ENCODE data around the gene PPP6C.
"Not testable (repeated sequence)": the region's sequence is repeated elsewhere in the genome, so short reads cannot be mapped to it uniquely, and the experiment has no call there.

PPP6C gene

DNA sequence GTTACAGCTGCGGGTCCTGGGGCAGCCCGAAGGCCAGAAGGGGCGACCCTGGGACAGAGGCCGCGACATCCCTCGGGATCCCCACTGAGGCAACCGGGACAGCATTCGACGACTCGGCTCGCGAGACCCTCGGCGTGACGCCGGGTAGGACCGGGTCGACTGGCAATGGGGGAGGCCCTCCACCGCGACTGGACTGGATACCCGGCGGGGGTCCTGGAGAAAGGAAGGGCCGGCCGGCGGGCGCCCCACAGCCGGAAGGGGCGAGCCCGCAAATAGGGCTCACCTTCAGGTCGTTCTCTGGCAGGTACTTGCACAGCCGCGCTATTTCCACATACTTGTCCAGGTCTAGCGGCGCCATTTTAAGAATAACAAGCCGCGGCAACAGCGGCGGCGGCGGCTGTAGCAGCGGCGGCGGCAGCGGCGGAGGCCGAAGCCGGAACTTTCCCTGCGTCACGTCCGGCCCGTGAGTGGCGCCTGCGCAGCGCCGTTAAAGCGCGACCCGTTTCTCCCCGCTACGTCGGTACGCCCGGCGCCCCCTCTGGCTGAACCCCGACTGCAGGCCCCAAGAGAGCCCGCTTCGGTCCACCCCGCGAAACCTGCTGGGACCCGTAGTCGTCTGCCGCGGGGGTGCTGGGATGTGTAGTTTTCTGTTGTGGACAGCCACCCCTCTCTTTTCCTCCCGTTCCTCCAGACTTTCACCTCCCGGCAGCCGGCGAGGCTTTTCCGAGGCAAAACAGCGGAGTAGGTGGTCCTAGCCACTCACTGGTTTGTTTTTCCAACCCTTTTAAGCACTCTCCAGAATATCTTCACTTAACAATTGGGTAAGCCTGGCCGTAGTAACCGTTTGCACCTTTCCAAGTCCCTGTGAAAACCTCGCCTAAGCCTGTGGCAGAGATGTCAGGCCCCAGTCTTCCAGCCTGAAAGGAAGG lies at the start of gene PPP6C:
Gene PPP6C (minus strand): TSS at position 443 of the 929 bp plus-strand sequence. CDS start 85 bp downstream, at position 358.
- peak; percentile 75 for DNase-seq

DNA sequence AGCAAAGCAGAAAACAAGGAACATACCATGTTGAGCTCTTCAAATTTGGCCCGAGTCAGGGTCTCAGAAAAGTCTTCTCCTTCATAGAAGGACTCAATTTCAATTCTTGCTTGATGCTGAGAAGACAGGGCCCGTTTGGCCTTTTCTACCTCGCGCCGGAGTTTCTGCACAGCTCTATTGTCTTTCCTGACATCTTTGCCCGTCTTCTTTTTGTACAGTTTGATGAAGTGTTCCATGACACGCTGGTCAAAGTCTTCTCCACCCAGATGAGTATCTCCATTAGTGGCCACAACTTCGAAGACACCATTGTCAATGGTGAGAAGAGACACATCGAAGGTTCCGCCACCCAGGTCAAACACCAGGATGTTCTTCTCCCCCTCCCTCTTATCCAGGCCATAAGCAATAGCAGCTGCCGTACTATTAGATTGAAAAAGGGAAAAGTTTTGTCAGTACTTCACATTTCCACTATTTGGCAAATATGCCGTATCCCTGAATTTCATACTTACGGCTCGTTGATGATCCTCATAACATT lies 49.4 kb upstream of the PPP6C start:
- DNase-seq, result no peak

DNA sequence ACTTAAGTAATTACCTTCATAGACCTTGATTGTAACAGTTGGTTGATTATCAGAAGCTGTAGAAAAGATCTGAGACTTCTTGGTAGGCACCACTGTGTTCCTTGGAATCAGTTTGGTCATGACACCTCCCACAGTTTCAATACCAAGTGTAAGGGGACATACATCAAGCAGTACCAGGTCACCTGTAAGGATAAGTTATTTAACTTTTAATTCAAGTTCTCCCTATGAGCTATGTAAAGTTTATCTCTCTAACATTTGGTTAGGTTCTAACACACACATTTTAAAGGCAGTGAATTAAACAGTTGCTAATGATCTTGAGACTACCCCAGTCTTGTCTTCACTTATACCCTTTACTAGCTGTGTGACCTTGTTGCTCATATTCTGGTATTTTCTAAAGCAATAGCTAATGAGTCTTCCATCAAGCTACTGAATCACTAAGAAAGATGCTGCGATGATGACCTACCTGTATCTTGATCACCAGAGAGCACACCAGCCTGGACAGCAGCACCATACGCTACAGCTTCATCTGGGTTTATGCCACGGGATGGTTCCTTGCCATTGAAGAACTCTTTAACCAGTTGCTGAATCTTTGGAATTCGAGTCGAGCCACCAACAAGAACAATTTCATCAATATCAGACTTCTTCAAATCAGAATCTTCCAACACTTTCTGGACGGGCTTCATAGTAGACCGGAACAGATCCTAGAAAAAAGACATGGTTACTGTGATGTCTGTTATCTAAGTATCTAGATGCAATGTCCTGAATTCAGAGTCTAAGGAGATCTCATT lies 48.7 kb upstream of the PPP6C start:
- no peak for DNase-seq

DNA sequence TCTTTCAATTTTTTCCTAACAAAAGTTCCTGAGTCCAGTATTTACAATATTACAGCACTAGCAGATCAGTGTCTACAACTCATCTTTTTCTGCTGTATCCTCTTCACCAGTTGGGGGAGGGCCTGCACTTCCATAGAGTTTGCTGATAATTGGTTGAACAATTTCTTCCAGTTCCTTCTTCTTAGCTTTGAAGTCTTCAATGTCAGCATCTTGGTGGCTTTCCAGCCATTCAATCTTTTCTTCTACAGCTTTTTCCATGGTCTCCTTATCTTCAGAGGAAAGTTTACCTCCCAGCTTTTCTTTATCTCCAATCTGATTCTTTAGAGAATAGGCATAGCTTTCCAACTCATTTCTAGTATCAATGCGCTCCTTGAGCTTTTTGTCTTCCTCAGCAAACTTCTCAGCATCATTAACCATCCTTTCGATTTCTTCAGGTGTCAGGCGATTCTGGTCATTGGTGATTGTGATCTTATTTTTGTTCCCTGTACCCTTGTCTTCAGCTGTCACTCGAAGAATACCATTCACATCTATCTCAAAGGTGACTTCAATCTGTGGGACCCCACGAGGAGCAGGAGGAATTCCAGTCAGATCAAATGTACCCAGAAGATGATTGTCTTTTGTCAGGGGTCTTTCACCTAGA lies 47.0 kb upstream of the PPP6C start:
- DNase-seq, result not testable (repeated sequence)

DNA sequence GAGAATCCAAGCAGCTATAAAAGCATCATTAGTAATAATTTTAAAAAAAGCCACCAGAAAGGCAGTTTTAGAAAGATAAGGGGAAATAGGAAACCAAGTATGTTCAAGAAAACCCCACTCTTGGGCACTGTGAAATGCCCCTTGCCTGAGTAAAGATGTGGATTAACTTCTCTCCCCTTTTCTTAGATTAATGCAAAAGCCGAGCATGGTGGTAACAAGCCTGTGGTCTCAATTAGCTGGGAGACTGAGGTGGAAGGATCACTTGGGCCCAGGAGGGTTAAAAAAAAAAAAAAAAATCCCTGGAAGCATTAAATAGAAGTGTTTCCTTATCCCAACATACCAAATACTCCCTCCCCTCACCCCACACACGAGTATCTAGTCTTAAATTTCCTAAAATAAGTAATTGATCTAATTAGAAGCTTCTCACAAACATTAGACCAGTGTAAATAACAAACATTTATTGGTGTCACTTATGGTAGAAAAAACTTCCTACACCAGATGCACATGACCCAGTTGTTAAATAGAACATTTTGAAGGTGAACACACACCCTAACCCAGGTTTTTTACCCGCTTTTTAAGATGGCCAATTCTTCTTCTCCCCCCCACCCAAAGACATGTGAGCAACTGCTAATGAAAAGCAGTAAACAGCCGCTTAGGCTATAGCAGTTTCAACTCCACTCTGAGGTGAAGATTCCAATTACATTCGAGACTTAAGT lies 46.4 kb upstream of the PPP6C start:
- DNase-seq, result no peak

DNA sequence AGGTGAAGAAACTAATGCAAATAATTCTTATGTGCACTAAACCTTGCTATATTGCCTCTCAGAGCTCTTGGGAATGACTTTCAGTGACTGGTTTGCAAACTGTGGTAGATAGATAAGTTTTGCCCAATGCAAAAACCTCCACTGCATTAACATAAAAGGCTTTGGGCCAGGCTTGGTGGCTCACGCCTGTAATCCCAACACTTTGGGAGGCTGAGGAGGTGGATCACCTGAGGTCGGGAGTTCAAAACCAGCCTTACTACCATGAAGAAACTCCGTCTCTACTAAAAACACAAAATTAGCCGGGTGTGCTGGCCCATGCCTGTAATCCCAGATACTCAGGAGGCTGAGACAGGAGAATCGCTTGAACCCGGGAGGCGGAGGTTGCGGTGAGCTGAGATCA lies 44.5 kb upstream of the PPP6C start:
- DNase-seq, result not testable (repeated sequence)

DNA sequence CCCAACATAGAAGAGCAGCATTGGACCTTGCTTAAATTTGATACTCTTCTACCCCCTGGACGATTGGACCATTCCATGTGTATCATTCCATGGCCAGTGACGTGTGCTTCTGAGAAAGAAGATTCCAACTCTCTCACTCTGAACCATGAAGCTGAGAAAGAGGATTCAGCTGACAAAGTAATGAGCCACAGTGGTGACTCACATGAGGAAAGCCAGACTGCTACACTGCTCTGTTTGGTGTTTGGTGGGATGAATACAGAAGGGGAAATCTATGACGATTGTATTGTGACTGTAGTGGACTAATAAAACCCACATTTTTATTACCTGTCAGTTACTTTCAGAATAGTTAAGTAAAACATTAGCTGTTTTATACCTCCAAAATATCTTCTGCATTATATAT lies 44.1 kb upstream of the PPP6C start:
- DNase-seq, result no peak

DNA sequence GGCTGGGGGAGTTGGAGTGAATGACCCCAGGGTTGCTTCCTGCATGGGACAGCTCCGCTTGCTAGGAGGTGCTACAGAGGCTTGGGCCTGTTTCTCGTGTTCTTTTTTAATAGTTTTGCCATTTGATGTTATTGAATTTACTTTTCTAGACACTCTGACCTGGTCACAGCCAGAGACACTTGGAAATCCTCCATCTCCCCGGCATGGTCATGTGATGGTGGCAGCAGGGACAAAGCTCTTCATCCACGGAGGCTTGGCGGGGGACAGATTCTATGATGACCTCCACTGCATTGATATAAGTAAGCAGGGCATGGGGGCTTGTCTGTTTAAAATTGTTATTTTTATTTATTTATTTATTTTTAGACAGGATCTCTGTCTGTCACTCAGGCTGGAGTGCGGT lies 38.2 kb upstream of the PPP6C start:
- no peak for DNase-seq

DNA sequence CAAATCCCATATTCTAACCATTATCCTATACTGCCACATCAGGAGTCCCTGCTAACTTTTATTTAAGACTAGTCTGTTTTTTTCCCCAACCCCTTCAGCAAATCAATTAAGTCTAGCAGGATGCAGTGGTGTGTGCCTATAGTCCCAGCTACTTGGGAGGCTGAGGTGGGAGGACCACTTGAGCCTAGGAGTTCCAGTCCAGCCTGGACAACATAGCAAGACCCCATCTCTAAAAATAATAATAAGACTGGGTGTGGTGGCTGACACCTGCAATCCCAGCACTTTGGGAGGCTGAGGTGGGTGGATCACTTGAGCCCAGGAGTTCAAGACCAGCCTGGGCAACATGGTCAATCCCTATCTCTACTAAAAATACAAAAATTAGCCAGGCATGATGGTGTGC lies 35.3 kb upstream of the PPP6C start:
- not testable (repeated sequence) for DNase-seq

DNA sequence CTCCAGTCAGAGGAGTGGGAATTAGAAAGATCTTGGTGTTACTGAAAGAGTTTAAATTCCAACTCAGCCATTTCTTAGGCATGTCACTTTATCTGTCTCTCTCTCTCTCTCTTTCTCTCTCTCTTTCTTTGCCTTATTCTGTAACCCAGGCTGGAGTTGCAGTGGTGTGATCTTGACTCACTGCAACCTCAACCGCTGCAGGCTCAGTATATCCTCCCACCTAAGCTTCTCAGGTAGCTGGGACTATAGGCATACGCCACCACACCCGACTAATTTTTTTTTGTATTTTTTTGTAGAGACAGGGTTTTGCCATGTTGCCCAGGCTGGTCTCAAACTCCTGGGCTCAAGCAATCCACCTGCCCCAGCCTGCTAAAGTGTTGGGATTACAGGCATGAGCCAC lies 29.0 kb upstream of the PPP6C start:
- no peak for DNase-seq

DNA sequence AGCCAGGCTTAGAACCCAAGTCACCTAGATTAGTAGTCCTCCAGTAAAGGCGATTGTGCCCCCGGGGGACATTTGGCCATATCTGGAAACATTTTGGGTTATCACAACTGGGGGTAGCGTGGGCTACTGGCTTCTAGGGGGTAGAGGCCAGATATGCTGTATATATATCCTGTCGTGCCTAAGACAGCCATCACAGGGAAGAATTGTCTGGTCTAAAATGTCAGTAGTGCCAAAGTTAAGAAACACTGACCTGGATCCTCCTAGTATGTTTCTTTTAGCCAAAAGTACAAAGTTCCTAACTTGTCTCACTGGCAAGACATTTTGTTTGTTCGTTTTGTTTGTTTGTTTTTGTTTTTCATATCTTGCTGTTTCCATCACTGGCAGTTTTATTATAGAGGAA lies 24.6 kb upstream of the PPP6C start:
- DNase-seq, result no peak

DNA sequence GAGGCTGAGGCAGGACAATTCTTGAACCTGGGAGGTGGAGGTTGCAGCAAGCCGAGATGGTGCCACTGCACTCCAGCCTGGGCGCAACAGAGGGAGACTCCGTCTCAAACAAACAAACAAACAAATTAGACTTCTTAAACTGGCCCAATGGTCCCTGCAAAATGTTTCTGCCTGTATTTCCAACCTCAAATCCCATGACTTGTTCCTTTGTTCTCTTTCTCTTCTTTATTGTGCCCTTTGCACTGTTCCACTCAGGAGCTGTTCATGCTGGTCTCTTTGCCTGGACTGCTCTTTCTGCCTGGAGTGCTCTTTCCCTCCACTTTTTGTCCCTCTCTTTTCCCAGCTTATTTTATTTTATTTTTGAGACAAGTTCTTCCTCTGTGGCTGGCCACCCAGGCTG lies 14.9 kb upstream of the PPP6C start:
- DNase-seq, result no peak

DNA sequence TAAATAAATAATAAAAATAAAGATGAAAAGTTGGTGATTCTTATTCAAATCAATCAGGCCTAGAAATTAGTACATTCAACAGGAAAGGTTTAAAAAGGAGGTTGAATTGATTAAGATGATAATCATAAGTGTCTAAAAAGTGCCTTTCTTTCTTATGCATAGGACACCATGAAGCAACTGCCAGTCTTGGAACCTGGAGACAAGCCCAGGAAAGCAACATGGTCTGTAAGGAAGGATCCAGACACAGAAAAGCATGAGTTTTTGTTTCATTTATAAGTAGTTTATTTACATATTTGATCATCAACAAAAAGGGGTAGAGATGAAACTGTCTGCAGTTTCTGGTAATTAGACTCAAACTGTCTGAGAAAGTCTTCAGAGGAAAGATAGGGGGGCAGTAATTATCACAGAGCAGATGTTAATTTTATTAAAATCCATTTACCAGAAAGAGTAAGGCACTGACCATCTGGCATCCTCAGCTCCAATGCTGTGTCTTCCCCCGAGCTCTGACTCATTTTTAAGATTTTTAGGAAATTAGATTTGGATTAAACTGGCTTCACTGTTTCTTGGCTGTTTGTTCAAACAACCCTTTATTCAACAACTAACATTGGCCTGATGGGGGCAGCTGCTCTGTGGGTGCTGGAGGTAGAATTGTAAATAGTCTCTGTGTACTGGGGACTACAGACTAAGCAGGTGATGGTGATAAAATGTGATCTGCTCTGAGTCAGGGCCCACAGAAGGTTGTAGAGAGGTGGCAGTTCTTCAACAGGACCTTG lies 13.4 kb upstream of the PPP6C start:
- DNase-seq, result no peak

DNA sequence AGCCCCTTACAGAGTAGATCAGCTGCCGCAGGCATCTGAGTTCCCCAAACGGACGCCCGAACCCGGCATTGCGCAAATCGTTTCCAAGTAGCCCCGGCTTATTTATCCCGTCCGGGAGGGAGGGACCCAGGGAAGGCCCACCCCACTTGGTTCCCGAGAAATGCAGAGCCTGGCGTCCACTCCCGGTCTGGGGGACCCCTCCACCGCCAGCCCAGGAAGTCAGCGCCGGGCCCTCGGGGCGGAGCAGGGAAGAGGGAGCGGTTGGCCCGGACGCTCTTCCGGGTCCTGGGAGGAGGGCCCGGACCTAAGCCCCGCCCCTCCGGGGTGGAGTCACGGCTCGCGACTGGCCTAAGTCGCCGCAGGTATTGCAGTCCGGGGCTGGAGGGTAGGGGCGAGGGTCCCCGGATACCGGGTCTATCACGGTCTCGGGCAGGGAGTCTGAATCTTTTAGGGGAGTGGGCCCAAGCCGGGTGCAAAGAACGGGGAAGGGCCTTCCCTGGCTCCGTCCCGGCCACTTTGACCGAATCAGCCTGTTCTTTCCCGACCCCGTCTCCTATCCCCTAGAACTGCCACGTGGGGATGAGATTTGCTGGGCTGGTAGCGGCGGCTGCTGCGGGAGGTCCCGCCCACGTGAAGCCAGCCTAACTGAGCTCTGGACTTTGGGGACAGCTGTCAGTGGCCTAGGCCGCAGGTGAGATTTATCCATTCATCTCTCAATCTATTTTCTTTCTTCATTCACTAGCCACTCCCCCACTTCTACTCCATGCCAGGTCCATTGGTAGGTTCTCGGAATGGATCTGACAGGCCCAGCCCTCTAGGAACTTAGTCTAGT lies 10.8 kb upstream of the PPP6C start, which contains the start of gene RABEPK:
Gene RABEPK (plus strand): TSS at position 327 of the 832 bp plus-strand sequence. CDS start 2,472 bp downstream, outside the sequence.
- peak; percentile 38 for DNase-seq

DNA sequence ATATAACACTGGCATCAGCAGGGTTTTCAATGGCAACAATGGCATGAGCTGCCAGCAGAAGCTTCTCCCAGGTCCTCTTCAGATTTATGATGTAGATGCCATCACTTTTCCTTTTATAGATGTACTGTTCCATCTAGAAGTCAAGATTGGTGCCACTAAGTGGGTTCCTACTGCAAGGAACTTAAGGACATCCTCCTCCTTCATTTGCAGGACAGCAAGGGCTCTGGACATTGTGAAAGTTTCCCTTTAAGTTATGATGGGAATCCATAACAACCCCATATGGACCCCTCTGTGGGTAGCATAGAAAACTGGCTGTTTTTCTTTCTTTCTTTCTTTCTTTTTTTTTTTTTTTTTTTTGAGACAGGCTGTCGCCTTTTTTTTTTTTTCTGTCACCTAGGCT lies 6.0 kb upstream of the PPP6C start:
- DNase-seq, result not testable (repeated sequence)

DNA sequence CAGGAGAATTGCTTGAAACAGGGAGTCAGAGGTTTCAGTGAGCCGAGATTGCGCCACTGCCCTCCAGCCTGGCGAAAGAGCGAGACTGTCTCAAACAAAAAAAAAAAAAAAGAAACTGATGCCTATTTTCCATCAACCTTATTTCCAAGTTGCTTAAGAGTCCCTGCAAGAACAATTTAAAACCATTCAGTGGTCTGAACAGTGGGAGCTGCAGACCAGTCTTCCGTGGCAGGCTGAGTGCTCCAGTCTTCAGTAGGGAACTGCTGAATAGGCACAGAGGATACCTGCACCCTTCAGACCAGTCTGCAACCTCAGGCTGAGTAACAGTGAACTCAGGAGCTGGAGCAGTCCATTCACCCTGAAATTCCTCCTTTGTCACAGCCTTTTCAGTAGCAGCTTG lies 4.9 kb upstream of the PPP6C start:
- DNase-seq, result not testable (repeated sequence)

DNA sequence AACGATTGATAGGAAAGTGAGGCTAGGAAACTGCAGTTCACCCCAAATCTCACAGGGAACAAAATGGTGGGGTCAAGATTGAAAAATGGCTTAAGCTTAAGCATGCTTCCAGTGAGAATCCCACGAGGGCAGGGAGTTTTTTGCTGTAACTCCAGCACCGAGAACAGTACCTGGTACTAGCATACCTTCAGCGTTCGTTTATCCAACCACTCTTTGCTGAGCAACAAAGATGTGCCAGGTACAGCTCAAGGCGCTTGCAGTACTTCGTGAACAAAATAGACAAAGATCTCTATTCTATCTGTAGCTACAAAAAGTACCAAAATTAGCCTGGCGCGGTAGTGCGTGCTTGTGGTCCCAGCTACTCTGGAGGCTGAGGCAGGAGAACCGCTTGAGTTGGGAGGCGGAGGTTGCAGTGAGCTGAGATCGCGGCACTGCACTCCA lies 778 bp upstream of the PPP6C start:
- no peak for DNase-seq

DNA sequence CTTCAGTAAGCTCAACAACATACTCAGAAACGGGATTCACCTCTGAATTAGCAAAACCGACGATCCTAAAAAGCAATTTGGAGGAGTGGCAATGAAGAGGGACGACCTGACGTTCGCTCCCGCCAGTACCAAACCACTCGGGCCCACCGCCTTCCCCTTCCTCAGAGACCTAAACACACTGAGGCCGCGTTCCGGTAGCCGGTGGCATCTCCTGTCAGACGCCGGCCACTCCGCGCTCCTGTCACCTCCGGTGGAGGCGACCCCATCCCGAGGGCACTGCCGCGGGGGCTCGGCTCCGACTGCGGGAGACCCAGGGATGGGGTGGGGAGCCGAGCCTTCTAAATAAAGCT lies 617 bp downstream of the PPP6C start:
- DNase-seq, result no peak

DNA sequence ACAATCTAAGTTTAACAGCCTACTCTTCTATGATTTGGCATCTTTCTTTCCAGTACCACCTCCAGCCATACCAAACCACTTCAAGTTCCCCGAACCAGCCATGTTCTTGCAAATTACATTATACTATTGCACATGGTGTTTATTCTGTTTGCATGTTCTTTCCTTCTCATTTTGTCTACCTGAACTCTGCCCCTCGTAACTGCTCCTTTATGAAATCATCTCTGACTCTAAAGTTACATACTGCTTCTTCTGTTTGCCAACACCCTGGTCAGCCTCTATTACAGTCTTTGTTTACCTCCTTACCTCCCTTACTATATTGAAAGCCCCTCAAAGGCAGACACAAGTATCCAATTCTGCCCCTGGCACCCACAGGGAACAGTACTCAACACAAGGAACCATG lies 6.0 kb downstream of the PPP6C start:
- DNase-seq, result no peak

DNA sequence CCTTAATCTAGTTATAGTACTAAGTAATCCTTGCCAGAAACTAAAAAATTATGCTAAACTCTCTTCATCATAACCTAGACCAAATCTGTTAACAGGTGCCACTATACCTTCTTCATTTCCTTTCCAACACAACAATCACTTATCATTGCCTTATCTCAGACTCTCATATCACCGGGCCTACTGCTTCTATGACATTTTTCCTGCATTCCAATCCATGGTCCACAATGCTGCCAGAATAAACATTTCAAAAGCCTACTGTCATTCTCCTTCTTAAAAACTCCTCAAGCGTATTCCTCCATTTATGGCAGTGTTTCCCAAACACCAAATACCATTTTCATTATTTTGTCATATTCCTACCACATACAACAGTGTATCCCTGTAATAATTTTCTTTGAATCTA lies 6.5 kb downstream of the PPP6C start:
- no peak for DNase-seq

DNA sequence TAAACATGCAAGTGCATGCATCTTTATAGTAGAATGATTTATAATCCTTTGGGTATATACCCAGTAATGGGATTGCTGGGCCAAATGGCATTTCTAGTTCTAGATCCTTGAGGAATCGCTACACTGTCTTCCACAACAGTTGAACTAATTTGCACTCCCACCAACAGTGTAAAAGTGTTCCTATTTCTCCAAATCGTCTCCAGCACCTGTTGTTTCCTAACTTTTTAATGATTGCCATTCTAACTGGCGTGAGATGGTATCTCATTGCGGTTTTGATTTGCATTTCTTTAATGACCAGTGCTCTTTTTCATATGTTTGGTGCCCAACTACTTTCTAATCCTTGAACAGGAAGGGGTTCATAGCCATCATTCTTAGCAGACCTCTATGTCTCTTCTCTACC lies 7.8 kb downstream of the PPP6C start:
- DNase-seq, result not testable (repeated sequence)
